GM23338 (cell line): Measurements from ENCODE around the gene TIGD7. TPM values are rescaled to one million over a fixed set of nuclear protein-coding genes. Genes with fewer than 3 reads are reported as not detected.

Source experiments
- CREB1 ChIP-seq: fragments of 250-450 bp; sonication (Bioruptor Pico); IDR thresholded peaks from 2 replicates; pipeline ENCODE4 v1.5.0; 2020; ENCODE audit warnings: low read depth, mild to moderate bottlenecking, moderate library complexity
- EZH2phosphoT487 ChIP-seq: fragments of 200-600 bp; sonication (generic); IDR thresholded peaks from one replicate; pipeline ENCODE4 v1.8.1; 2018; ENCODE audit warnings: antibody characterized with exemption; ENCODE audit not compliant: unreplicated experiment
- NANOG ChIP-seq: IDR thresholded peaks from 2 replicates; pipeline ENCODE4 v1.6.1; 2016; ENCODE audit warnings: antibody characterized with exemption, borderline replicate concordance
- POLR2AphosphoS5 ChIP-seq: IDR thresholded peaks from 2 replicates; pipeline ENCODE4 v1.6.1; 2016; ENCODE audit warnings: antibody characterized with exemption, low read depth
- ZNF114 ChIP-seq: fragments of 250-450 bp; sonication (Bioruptor Pico); IDR thresholded peaks from 2 replicates; pipeline ENCODE4 v1.5.0; 2020; ENCODE audit warnings: mild to moderate bottlenecking, moderate library complexity
- ZNF331 ChIP-seq: fragments of 250-450 bp; sonication (Bioruptor Pico); IDR thresholded peaks from 2 replicates; pipeline ENCODE4 v1.5.0; 2020; ENCODE audit warnings: low read depth, mild to moderate bottlenecking, moderate library complexity
- polyA plus RNA-seq: library from polyadenylated mRNA; unstranded; fragments of >200 nt; fragmentation: Nextera tagmentation; extraction: Ambion mirVana; gene quantifications from 2 replicates; pipeline ENCODE4 v1.2.1, GENCODE V29; 2016
- total RNA-seq: library from RNA; depleted of rRNA; stranded (reverse); fragments of >200 nt; shearing (Covaris generic); gene quantifications from 2 replicates; pipeline ENCODE4 v1.2.3, GENCODE V29; 2014
- TF ChIP-seq, protein P1 (sequence below): fragments of 250-450 bp; sonication (Bioruptor Pico); IDR thresholded peaks from 2 replicates; pipeline ENCODE4 v1.5.0; 2020; ENCODE audit warnings: mild to moderate bottlenecking, moderate library complexity
- TF ChIP-seq, protein P2 (sequence below): IDR thresholded peaks from 2 replicates; pipeline ENCODE4 v1.6.1; 2016; ENCODE audit warnings: antibody characterized with exemption

The TIGD7 gene
- total and polyA plus RNA-seq, 2 experiments from 2014 or later: 3.9 to 8.0 TPM

DNA sequence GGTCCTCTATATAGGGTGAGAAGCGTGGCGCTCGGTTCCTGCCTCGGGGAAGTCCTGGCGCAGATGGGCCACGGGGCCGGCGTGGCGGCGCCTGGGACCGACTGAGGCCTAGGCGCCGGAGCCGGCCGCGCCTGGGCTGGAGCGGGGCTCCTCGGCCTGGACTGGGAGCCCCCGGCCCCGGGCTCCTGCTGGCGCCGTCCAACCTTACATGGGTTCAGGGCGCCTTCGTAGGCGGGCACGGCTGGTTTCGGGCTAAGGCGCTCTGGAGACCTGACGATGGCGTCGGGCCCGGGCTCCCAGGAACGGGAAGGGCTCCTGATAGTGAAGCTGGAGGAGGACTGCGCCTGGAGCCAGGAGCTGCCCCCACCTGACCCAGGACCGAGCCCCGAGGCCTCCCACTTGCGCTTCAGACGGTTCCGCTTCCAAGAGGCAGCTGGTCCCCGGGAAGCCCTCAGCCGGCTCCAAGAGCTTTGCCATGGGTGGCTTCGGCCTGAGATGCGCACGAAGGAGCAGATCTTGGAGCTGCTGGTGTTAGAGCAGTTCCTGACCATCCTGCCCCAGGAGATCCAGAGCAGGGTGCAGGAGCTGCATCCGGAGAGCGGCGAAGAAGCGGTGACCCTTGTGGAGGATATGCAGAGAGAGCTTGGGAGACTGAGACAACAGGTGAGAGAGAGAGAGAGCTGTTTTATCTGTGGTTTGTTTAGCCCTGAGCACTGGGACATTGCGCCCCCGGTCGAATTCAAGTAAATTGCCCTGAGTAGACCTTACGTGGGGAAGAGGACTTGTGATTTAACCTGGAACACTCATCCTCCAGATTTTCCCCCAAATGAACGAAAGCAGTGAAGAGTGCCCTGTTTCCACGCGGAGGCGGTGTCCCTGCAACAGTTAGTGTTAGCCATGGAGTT lies 21.4 kb downstream of the TIGD7 start (continued):
- TF ChIP-seq, protein P1, sequence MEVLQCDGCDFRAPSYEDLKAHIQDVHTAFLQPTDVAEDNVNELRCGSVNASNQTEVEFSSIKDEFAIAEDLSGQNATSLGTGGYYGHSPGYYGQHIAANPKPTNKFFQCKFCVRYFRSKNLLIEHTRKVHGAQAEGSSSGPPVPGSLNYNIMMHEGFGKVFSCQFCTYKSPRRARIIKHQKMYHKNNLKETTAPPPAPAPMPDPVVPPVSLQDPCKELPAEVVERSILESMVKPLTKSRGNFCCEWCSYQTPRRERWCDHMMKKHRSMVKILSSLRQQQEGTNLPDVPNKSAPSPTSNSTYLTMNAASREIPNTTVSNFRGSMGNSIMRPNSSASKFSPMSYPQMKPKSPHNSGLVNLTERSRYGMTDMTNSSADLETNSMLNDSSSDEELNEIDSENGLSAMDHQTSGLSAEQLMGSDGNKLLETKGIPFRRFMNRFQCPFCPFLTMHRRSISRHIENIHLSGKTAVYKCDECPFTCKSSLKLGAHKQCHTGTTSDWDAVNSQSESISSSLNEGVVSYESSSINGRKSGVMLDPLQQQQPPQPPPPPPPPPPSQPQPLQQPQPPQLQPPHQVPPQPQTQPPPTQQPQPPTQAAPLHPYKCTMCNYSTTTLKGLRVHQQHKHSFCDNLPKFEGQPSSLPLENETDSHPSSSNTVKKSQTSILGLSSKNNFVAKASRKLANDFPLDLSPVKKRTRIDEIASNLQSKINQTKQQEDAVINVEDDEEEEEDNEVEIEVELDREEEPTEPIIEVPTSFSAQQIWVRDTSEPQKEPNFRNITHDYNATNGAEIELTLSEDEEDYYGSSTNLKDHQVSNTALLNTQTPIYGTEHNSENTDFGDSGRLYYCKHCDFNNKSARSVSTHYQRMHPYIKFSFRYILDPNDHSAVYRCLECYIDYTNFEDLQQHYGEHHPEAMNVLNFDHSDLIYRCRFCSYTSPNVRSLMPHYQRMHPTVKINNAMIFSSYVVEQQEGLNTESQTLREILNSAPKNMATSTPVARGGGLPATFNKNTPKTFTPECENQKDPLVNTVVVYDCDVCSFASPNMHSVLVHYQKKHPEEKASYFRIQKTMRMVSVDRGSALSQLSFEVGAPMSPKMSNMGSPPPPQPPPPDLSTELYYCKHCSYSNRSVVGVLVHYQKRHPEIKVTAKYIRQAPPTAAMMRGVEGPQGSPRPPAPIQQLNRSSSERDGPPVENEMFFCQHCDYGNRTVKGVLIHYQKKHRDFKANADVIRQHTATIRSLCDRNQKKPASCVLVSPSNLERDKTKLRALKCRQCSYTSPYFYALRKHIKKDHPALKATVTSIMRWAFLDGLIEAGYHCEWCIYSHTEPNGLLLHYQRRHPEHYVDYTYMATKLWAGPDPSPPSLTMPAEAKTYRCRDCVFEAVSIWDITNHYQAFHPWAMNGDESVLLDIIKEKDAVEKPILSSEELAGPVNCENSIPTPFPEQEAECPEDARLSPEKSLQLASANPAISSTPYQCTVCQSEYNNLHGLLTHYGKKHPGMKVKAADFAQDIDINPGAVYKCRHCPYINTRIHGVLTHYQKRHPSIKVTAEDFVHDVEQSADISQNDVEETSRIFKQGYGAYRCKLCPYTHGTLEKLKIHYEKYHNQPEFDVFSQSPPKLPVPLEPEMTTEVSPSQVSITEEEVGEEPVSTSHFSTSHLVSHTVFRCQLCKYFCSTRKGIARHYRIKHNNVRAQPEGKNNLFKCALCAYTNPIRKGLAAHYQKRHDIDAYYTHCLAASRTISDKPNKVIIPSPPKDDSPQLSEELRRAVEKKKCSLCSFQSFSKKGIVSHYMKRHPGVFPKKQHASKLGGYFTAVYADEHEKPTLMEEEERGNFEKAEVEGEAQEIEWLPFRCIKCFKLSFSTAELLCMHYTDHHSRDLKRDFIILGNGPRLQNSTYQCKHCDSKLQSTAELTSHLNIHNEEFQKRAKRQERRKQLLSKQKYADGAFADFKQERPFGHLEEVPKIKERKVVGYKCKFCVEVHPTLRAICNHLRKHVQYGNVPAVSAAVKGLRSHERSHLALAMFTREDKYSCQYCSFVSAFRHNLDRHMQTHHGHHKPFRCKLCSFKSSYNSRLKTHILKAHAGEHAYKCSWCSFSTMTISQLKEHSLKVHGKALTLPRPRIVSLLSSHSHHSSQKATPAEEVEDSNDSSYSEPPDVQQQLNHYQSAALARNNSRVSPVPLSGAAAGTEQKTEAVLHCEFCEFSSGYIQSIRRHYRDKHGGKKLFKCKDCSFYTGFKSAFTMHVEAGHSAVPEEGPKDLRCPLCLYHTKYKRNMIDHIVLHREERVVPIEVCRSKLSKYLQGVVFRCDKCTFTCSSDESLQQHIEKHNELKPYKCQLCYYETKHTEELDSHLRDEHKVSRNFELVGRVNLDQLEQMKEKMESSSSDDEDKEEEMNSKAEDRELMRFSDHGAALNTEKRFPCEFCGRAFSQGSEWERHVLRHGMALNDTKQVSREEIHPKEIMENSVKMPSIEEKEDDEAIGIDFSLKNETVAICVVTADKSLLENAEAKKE (CRISPR knock-in tag): no peak
- no peak for TF ChIP-seq NANOG
- no peak for TF ChIP-seq CREB1 (CRISPR knock-in tag)
- TF ChIP-seq, protein P2, sequence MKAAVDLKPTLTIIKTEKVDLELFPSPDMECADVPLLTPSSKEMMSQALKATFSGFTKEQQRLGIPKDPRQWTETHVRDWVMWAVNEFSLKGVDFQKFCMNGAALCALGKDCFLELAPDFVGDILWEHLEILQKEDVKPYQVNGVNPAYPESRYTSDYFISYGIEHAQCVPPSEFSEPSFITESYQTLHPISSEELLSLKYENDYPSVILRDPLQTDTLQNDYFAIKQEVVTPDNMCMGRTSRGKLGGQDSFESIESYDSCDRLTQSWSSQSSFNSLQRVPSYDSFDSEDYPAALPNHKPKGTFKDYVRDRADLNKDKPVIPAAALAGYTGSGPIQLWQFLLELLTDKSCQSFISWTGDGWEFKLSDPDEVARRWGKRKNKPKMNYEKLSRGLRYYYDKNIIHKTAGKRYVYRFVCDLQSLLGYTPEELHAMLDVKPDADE: no peak
- TF ChIP-seq POLR2AphosphoS5: no peak
- TF ChIP-seq EZH2phosphoT487: no peak
- TF ChIP-seq ZNF331 (CRISPR knock-in tag): no peak
- TF ChIP-seq ZNF114 (CRISPR knock-in tag): no peak
